Fibroblast of lung (primary cell): Measurements from ENCODE around the gene DNAH9. TPM values are rescaled to one million over a fixed set of nuclear protein-coding genes. Genes with fewer than 3 reads are reported as not detected.

Source experiments
- DNase-seq, 2 donors: peaks; one replicate each; pipeline versions ENCODE4 v3.0.0 to v3.0.0-alpha.2; 2010; ENCODE audit warnings: low read depth in 2 of 2
- H2AFZ ChIP-seq: 2 replicates; pipeline ENCODE4 v1.5.1; 2012; ENCODE audit warnings: low read length, control low read depth, inconsistent platforms
- H3K27ac ChIP-seq: 2 replicates; pipeline ENCODE4 v1.5.1; 2011; ENCODE audit warnings: low read length, control low read depth; ENCODE audit not compliant: insufficient read depth
- H3K27me3 ChIP-seq: 2 replicates; pipeline ENCODE4 v1.5.1; 2011; ENCODE audit warnings: mild to moderate bottlenecking, low read length; ENCODE audit not compliant: control insufficient read depth, insufficient read depth
- H3K36me3 ChIP-seq: 2 replicates; pipeline ENCODE4 v1.5.1; 2011; ENCODE audit warnings: low read length; ENCODE audit not compliant: control insufficient read depth, insufficient read depth
- H3K4me1 ChIP-seq: 2 replicates; pipeline ENCODE4 v1.5.1; 2011; ENCODE audit warnings: low read length; ENCODE audit not compliant: control insufficient read depth, insufficient read depth; ENCODE audit errors: extremely low read depth
- H3K4me2 ChIP-seq: 2 replicates; pipeline ENCODE4 v1.5.1; 2011; ENCODE audit warnings: low read length, control low read depth; ENCODE audit not compliant: insufficient read depth; ENCODE audit errors: extremely low read depth
- H3K4me3 ChIP-seq, 4 experiments: fragments of 200-600 bp in 1 of 4; sonication (generic) in 1 of 4; replicated peaks in 1 of 4; 2 replicates each; pipeline ENCODE4 v1.5.1; 2011 to 2016; ENCODE audit warnings: low read length in 4 of 4, low read depth in 3 of 4, mild to moderate bottlenecking in 3 of 4, control low read depth in 2 of 4, inconsistent platforms in 1 of 4, mixed read lengths in 1 of 4; ENCODE audit not compliant: insufficient read depth in 1 of 4; ENCODE audit errors: control extremely low read depth in 1 of 4
- H3K79me2 ChIP-seq: 2 replicates; pipeline ENCODE4 v1.5.1; 2012; ENCODE audit warnings: mild to moderate bottlenecking, low read length, inconsistent platforms; ENCODE audit not compliant: control insufficient read depth, insufficient read depth
- H3K9ac ChIP-seq: 2 replicates; pipeline ENCODE4 v1.5.1; 2011; ENCODE audit warnings: mild to moderate bottlenecking, low read length, control low read depth; ENCODE audit not compliant: insufficient read depth
- H3K9me3 ChIP-seq: 2 replicates; pipeline ENCODE4 v1.5.1; 2012; ENCODE audit warnings: low read depth, low read length; ENCODE audit not compliant: control insufficient read depth, insufficient read depth
- H4K20me1 ChIP-seq: 2 replicates; pipeline ENCODE4 v1.5.1; 2011; ENCODE audit warnings: low read length; ENCODE audit not compliant: control insufficient read depth, insufficient read depth; ENCODE audit errors: extremely low read depth
- CTCF ChIP-seq, 2 donors: IDR thresholded peaks in 1 of 2; conservative IDR thresholded peaks in 1 of 2; 1 replicate in 1 of 2; 2 replicates in 1 of 2; pipeline ENCODE4 v1.5.1; 2011 to 2012; ENCODE audit warnings: low read length in 2 of 2, control low read depth in 1 of 2, inconsistent platforms in 1 of 2, low read depth in 1 of 2, mild to moderate bottlenecking in 1 of 2
- EZH2 ChIP-seq: IDR thresholded peaks from 2 replicates; pipeline ENCODE4 v1.5.1; 2012; ENCODE audit warnings: low read length, control low read depth, mild to moderate bottlenecking; ENCODE audit errors: missing control alignments
- polyA plus RNA-seq, 2 donors: library from polyadenylated mRNA; depleted of rRNA in 1 of 2; stranded (reverse) in 1 of 2; unstranded in 1 of 2; fragments of >200 nt; gene quantifications; 2 replicates each; pipeline ENCODE4 v1.2.1, GENCODE V29; 2011 to 2012; ENCODE audit warnings: missing spikeins in 1 of 2
- total RNA-seq: library from RNA; depleted of rRNA; stranded (reverse); fragments of >200 nt; gene quantifications from 2 replicates; pipeline ENCODE4 v1.2.1, GENCODE V29; 2014

The DNAH9 gene
- total and polyA plus RNA-seq, 2 donors (not counting 1 experiment from before 2014, with no cell fraction given) = not detected

- Histone ChIP-seq H3K27ac (no peak overlapping the region), H3K4me3 (no peak overlapping the region), H3K79me2 (no peaks in the 10 kb centered on the region), H3K4me1 (no peaks in the 10 kb centered on the region), H2AFZ (no peak overlapping the region), H3K9ac (no peak overlapping the region), H3K9me3 (no peaks in the 10 kb centered on the region), H3K4me2 (no peak overlapping the region), H3K27me3 (no peaks in the 10 kb centered on the region), H3K36me3 (no peaks in the 10 kb centered on the region), H4K20me1 (no peaks in the 10 kb centered on the region)
- TF ChIP-seq EZH2 (no peak), CTCF (conservative IDR thresholded peaks at IDR 0.05 in 1 of 2, IDR thresholded peaks at IDR 0.05 in 1 of 2; ENCODE audit: low read depth in 1 of 2, low read length in 2 of 2) (no peak)
- no peak for DNase-seq
Measured at GRCh38 chr17:11618861-11619566, 20.7 kb downstream of the DNAH9 start.

GRCh38 chr17:11622492-11622891 is 24.2 kb downstream of the DNAH9 start:
- Histone ChIP-seq H3K27me3 (no peaks in the 10 kb centered on the region), H4K20me1 (no peaks in the 10 kb centered on the region), H3K36me3 (no peaks in the 10 kb centered on the region), H3K9me3 (no peaks in the 10 kb centered on the region), H3K4me3 (no peak overlapping the region), H3K9ac (no peak overlapping the region), H3K4me2 (no peak overlapping the region), H3K4me1 (no peaks in the 10 kb centered on the region), H2AFZ (no peak overlapping the region), H3K79me2 (no peaks in the 10 kb centered on the region), H3K27ac (no peak overlapping the region)
- TF ChIP-seq EZH2 (no peak), CTCF (conservative IDR thresholded peaks at IDR 0.05 in 1 of 2, IDR thresholded peaks at IDR 0.05 in 1 of 2; ENCODE audit: low read depth in 1 of 2, low read length in 2 of 2) (no peak)
- DNase-seq = no peak

GRCh38 chr17:11624976-11625375 is 26.7 kb downstream of the DNAH9 start:
- Histone ChIP-seq H3K4me2 (no peak overlapping the region), H3K36me3 (no peaks in the 10 kb centered on the region), H3K4me1 (no peaks in the 10 kb centered on the region), H3K27me3 (no peaks in the 10 kb centered on the region), H3K27ac (no peak overlapping the region), H3K9ac (no peak overlapping the region), H4K20me1 (no peaks in the 10 kb centered on the region), H3K4me3 (no peak overlapping the region), H2AFZ (no peak overlapping the region), H3K9me3 (no peaks in the 10 kb centered on the region), H3K79me2 (no peaks in the 10 kb centered on the region)
- TF ChIP-seq EZH2 (no peak), CTCF (conservative IDR thresholded peaks at IDR 0.05 in 1 of 2, IDR thresholded peaks at IDR 0.05 in 1 of 2; ENCODE audit: low read depth in 1 of 2, low read length in 2 of 2) (no peak)
- no peak for DNase-seq
